Small intestine (tissue), 7 donors: Measurements from ENCODE around the gene TMEM154. TPM values are rescaled to one million over a fixed set of nuclear protein-coding genes. Genes with fewer than 3 reads are reported as not detected.

ENCODE experiments used
- DNase-seq, 2 donors: peaks; one replicate each; pipeline versions ENCODE4 v3.0.0 to v3.0.0-alpha.2; 2013
- FAIRE-seq: peaks from 2 replicates; lab custom pipeline; 2012; peaks lifted over from hg19 to GRCh38; lab: Jason Lieb, UNC
- H3K27ac ChIP-seq, 3 donors: one replicate each; pipeline ENCODE4 v1.5.1; 2013; ENCODE audit warnings: low read length in 2 of 3, mild to moderate bottlenecking in 2 of 3, control low read depth in 1 of 3, inconsistent platforms in 1 of 3, low read depth in 1 of 3, moderate library complexity in 1 of 3
- H3K27me3 ChIP-seq, 3 donors: one replicate each; pipeline ENCODE4 v1.6.1; 2013; ENCODE audit warnings: low read length in 3 of 3, inconsistent platforms in 1 of 3; ENCODE audit not compliant: control insufficient read depth in 3 of 3, insufficient read depth in 3 of 3
- H3K36me3 ChIP-seq, 3 donors: one replicate each; pipeline ENCODE4 v1.6.1; 2013; ENCODE audit warnings: low read length in 3 of 3, inconsistent platforms in 1 of 3, low read depth in 1 of 3, mild to moderate bottlenecking in 1 of 3, moderate library complexity in 1 of 3; ENCODE audit not compliant: control insufficient read depth in 3 of 3, insufficient read depth in 2 of 3
- H3K4me1 ChIP-seq, 3 donors: one replicate each; pipeline ENCODE4 v1.6.1; 2013; ENCODE audit warnings: low read length in 2 of 3, inconsistent platforms in 1 of 3, low read depth in 1 of 3, mild to moderate bottlenecking in 1 of 3, moderate library complexity in 1 of 3; ENCODE audit not compliant: control insufficient read depth in 3 of 3, insufficient read depth in 2 of 3
- H3K4me3 ChIP-seq, 3 donors: one replicate each; pipeline ENCODE4 v1.5.1; 2013; ENCODE audit warnings: low read length in 3 of 3, control low read depth in 1 of 3, inconsistent platforms in 1 of 3, low read depth in 1 of 3, mild to moderate bottlenecking in 1 of 3, moderate library complexity in 1 of 3
- H3K9me3 ChIP-seq, 2 donors: one replicate each; pipeline ENCODE4 v1.6.1; 2013; ENCODE audit warnings: low read depth in 1 of 2, low read length in 1 of 2; ENCODE audit not compliant: control insufficient read depth in 2 of 2, insufficient read depth in 1 of 2
- WGBS, 3 donors: extraction: QIAGEN DNeasy Blood & Tissue Kit; methylation state at CpG; one replicate each; pipeline ENCODE4 v1.1.7; 2013; 5-methylcytosine and 5-hydroxymethylcytosine counted together
- polyA plus RNA-seq, 4 donors: library from polyadenylated mRNA; stranded (reverse) in 3 of 4; unstranded in 1 of 4; fragments of 200-250 nt in 3 of 4; fragments of 120-200 nt in 1 of 4; gene quantifications; one replicate each; pipeline versions ENCODE4 v1.2.1 to v1.2.3, GENCODE V29; 2013
- donor health status: healthy with polysubstance abuse.
- donor health status: control.
- donor health status: control.
- donor health status: Bipolar disorder and iron deficiency.
- donor health status: healthy.

TMEM154 gene
- polyA plus RNA-seq, 4 donors: under 0.01 to 3.8 (median 0.91) TPM

GRCh38 chr4:152678841-152679240 is 956 bp downstream of the TMEM154 start:
- 63 to 78% (median 70%) methylated on average over 1 of the region's 1 CpG for WGBS, 3 donors
- H3K4me1 ChIP-seq: no peaks in the 10 kb centered on the region
- no peak for FAIRE-seq
- H3K4me3 ChIP-seq: no peak overlapping the region
- H3K27ac ChIP-seq: no peak overlapping the region
- no peaks in the 10 kb centered on the region for H3K9me3 ChIP-seq
- peaks cover 0 to 3% (median 0%) of the 10 kb centered on the region in 3 donors for H3K27me3 ChIP-seq
- no peaks in the 10 kb centered on the region for H3K36me3 ChIP-seq
- DNase-seq: no peak

DNA sequence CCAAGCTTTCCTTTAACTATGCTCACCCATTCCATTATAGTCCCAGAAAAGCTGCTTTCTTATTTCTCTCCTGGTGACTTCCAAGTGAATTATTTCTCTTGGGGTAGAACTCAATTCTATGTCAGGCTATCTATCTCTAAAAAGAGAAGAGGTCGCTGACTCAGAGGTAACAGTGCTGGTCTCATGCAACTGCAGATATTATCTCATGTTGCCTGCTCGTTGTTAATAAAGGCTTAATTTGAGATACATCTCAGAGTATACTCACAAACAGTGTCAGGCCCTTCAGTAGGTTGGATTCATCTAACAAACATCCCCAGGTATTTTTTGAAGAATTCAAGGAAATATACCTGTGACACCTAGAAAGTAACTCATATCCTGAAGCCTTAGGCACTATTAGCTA is 2.7 kb downstream of the TMEM154 start:
- H3K4me3 ChIP-seq: no peak overlapping the region
- no peak for FAIRE-seq
- H3K9me3 ChIP-seq: no peaks in the 10 kb centered on the region
- DNase-seq: no peak
- 77 to 87% (median 85%) methylated on average over 2 of the region's 2 CpGs for WGBS, 3 donors
- H3K4me1 ChIP-seq: no peaks in the 10 kb centered on the region
- H3K36me3 ChIP-seq: no peaks in the 10 kb centered on the region
- peaks cover 0 to 3% (median 0%) of the 10 kb centered on the region in 3 donors for H3K27me3 ChIP-seq
- H3K27ac ChIP-seq: no peak overlapping the region

DNA sequence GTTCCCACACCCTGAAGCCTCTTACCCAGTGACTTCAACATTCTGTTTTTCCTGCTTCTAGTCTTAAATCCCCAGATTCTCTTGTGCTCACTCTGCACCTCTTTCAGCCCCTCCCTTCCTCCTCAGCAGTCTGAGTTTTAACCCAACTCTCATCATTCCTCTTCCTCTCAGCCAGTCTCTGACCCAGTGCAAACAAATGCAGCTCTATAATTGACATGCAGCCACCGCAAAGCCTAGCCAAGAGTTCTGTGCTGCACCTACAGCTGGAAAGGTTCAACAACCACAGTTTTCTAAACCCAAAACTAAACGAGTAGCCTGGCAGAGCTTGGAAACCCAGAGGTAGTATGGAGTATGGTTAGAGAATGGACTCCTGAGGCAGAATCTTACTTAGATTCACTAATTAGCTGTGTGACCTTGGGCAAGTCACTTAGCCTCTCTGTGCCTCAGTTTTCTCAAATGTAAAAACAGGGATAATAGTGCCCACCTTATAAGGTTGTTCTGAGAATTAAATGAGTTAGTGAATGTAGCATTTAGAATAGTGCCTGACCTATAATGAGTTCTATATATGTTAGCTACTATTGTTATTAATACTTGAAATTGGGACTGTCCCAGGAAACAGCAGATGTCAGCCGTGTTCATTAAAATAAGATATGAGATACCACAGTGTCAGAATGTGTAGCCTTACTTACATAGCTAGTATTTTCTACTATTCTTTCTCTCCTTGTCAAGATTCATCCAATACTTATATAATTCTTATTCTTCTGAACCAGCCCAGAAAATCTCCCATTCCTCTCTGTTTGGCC is 3.5 kb downstream of the TMEM154 start:
- peaks cover 0 to 3% (median 0%) of the 10 kb centered on the region in 3 donors for H3K27me3 ChIP-seq
- no peaks in the 10 kb centered on the region for H3K4me1 ChIP-seq
- no peak overlapping the region for H3K27ac ChIP-seq
- DNase-seq (no peak), FAIRE-seq (no peak)
- H3K36me3 ChIP-seq: no peaks in the 10 kb centered on the region
- no peaks in the 10 kb centered on the region for H3K9me3 ChIP-seq
- no peak overlapping the region for H3K4me3 ChIP-seq
- WGBS, 3 donors: 68 to 81% (median 80%) methylated on average over 3 of the region's 3 CpGs

- DNase-seq: no peak
- no peak overlapping the region for H3K4me3 ChIP-seq
- no peaks in the 10 kb centered on the region for H3K9me3 ChIP-seq
- no peak for FAIRE-seq
- H3K36me3 ChIP-seq: no peaks in the 10 kb centered on the region
- peaks cover 0 to 3% (median 0%) of the 10 kb centered on the region in 3 donors for H3K27me3 ChIP-seq
- 81 to 92% (median 86%) methylated on average over 3 of the region's 3 CpGs for WGBS, 3 donors
- no peak overlapping the region for H3K27ac ChIP-seq
- no peaks in the 10 kb centered on the region for H3K4me1 ChIP-seq
Observed at GRCh38 chr4:152674359-152674758, 5.4 kb downstream of the TMEM154 start.

DNA sequence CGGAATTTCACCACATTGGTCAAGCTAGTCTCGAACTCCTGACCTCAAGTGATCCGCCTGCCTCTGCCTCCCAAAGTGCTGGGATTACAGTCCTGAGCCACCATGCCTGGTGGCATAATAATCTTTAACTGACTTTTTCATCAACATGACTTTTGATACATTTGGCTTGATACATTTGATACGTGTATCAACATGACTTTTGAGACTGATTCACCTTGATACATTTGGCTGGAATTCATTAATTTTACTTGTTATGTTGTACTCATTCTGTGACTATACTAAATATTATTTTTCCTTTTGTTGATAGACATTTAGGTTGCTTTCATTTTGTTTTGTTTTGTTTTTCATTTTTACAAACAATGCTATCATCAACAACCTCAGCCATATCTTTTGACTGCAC is 6.3 kb downstream of the TMEM154 start:
- Histone ChIP-seq H3K27me3 (peaks cover 0 to 2% (median 0%) of the 10 kb centered on the region in 3 donors), H3K27ac (no peak overlapping the region), H3K4me1 (no peaks in the 10 kb centered on the region), H3K4me3 (no peak overlapping the region), H3K9me3 (no peaks in the 10 kb centered on the region), H3K36me3 (no peaks in the 10 kb centered on the region)
- 90 to 96% (median 91%) methylated on average over 4 of the region's 4 CpGs for WGBS, 3 donors
- no peak for FAIRE-seq
- no peak for DNase-seq

- Histone ChIP-seq H3K9me3 (no peaks in the 10 kb centered on the region), H3K36me3 (no peaks in the 10 kb centered on the region), H3K27me3 (peaks cover 0 to 2% (median 0%) of the 10 kb centered on the region in 3 donors), H3K27ac (no peak overlapping the region), H3K4me1 (no peaks in the 10 kb centered on the region), H3K4me3 (no peak overlapping the region)
- 82 to 96% (median 91%) methylated on average over 4 of the region's 4 CpGs for WGBS, 3 donors
- DNase-seq (no peak), FAIRE-seq (no peak)
Observed at GRCh38 chr4:152672206-152673092, 7.3 kb downstream of the TMEM154 start.

DNA sequence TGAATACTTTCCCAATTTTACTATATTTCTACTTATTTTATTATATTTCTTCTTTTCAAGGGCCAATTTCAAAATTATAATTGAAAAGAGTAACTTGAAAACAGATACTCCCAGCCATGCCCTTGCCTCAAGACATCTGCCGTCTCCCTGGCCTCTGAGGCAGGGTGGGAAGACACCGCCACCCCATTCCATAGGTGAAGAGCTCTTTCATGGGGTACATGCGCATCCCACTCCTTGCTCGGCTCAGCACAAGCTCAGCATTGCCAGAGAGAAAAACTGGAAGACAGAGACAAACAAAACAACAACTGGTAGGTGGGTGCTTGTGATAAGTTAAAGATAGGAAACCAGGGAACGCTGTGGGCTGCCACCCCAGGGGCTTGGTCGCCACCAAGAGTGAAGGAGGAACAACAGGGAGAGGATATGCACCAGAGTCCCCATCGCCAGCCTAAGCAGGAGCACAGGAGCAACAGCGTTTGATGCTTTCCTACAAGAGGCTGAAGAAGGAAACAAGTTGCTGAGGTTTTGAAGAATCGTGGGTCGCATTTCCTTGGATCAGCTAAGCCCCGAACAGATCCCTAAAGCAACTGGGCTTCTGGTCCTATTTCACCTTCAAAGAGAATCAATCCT is 11.3 kb downstream of the TMEM154 start:
- Histone ChIP-seq H3K27ac (no peak overlapping the region), H3K4me3 (no peak overlapping the region), H3K9me3 (no peaks in the 10 kb centered on the region), H3K36me3 (no peaks in the 10 kb centered on the region), H3K4me1 (peaks cover 0 to 2% (median under 1%) of the 10 kb centered on the region in 3 donors), H3K27me3 (peaks cover 0 to 2% (median 0%) of the 10 kb centered on the region in 3 donors)
- FAIRE-seq (no peak), DNase-seq (no peak)
- WGBS, 3 donors: 84 to 95% (median 87%) methylated on average over 11 of the region's 11 CpGs

DNA sequence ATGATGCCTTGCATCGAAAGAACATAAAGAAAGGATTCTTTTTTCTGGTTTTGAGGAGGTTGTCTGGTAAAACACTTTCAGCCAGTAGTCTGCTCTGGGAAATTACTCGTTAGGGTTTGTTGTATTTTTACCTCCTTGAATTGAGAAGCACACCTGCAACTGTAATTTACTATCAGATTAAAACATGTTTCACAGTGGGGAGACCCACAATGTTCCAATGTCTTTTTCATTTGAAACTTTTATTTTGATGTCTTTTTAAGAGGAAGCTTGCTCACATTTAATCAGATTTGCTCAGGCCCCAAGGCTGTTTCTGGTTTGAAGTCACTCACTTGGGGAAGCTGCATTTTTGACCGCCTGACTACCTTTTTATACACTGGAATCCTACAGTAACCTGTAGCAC is 12.0 kb downstream of the TMEM154 start:
- Histone ChIP-seq H3K4me3 (no peak overlapping the region), H3K9me3 (no peaks in the 10 kb centered on the region), H3K27ac (no peak overlapping the region), H3K27me3 (peaks cover 0 to 2% (median 0%) of the 10 kb centered on the region in 3 donors), H3K4me1 (peaks cover 0 to 2% (median 2%) of the 10 kb centered on the region in 3 donors), H3K36me3 (no peaks in the 10 kb centered on the region)
- no peak for FAIRE-seq
- 82 to 94% (median 91%) methylated on average over 3 of the region's 3 CpGs for WGBS, 3 donors
- no peak for DNase-seq
